MM.1S (cell line): ENCODE data around the gene NTRK3.

ENCODE experiments used
- CTCF ChIP-seq: fragments of 300-600 bp; sonication (generic); IDR thresholded peaks from 2 replicates; pipeline ENCODE4 v1.5.1; 2016; ENCODE audit warnings: antibody characterized with exemption, low read length, mixed read lengths
- EZH2 ChIP-seq: fragments of 300-600 bp; sonication (generic); optimal IDR thresholded peaks from 2 replicates; pipeline ENCODE3; 2017; ENCODE audit warnings: low read depth, mild to moderate bottlenecking, antibody characterized with exemption, low read length, mixed read lengths
- EZH2phosphoT487 ChIP-seq: fragments of 300-600 bp; sonication (generic); IDR thresholded peaks from 2 replicates; pipeline ENCODE4 v1.6.1; 2018; ENCODE audit warnings: antibody characterized with exemption, low read length

GRCh38 chr15:88042047-88042446 lies 214.5 kb downstream of the NTRK3 start:
- TF ChIP-seq CTCF (no peak), EZH2phosphoT487 (no peak), EZH2 (no peak)
